Loucy (cell line): ENCODE data around the gene ZBTB7B.

Experiments used
- H2AFZ ChIP-seq: fragments of 200-600 bp; sonication (generic); 2 replicates; pipeline ENCODE4 v1.6.0; 2016; ENCODE audit warnings: antibody characterized with exemption, mild to moderate bottlenecking, low read length, moderate library complexity
- H3F3A ChIP-seq: fragments of 200-600 bp; 2 replicates; pipeline ENCODE4 v1.6.0; 2016; ENCODE audit warnings: antibody characterized with exemption, low read depth, mild to moderate bottlenecking
- H3K27me3 ChIP-seq: fragments of 200-600 bp; sonication (generic); 2 replicates; pipeline ENCODE4 v1.6.1; 2014; ENCODE audit warnings: low read length, mild to moderate bottlenecking; ENCODE audit not compliant: insufficient read depth, poor library complexity, severe bottlenecking
- H3K36me3 ChIP-seq: fragments of 200-600 bp; sonication (generic); 2 replicates; pipeline ENCODE4 v1.6.1; 2016; ENCODE audit warnings: low read length; ENCODE audit not compliant: insufficient read depth
- H3K4me1 ChIP-seq: fragments of 200-600 bp; sonication (generic); 2 replicates; pipeline ENCODE4 v1.5.1; 2014; ENCODE audit warnings: low read length, mild to moderate bottlenecking; ENCODE audit not compliant: insufficient read depth, poor library complexity, severe bottlenecking
- H3K4me2 ChIP-seq: fragments of 200-600 bp; sonication (generic); 2 replicates; pipeline ENCODE4 v1.6.0; 2014; ENCODE audit warnings: antibody characterized with exemption, low read length, low read depth, mild to moderate bottlenecking; ENCODE audit not compliant: poor library complexity, severe bottlenecking
- H3K4me3 ChIP-seq: fragments of 200-600 bp; sonication (generic); 2 replicates; pipeline ENCODE4 v1.5.1; 2014; ENCODE audit warnings: low read length, mild to moderate bottlenecking, mixed read lengths; ENCODE audit not compliant: poor library complexity, severe bottlenecking
- H3K79me2 ChIP-seq: fragments of 200-600 bp; sonication (generic); 2 replicates; pipeline ENCODE4 v1.6.1; 2014; ENCODE audit warnings: low read length; ENCODE audit not compliant: insufficient read depth
- H3K9ac ChIP-seq: fragments of 200-600 bp; sonication (generic); 2 replicates; pipeline ENCODE4 v1.6.0; 2014; ENCODE audit warnings: mild to moderate bottlenecking, low read depth, low read length, moderate library complexity; ENCODE audit not compliant: poor library complexity, severe bottlenecking
- H3K9me2 ChIP-seq: fragments of 200-600 bp; sonication (generic); replicated peaks from 2 replicates; pipeline ENCODE4 v1.6.1; 2016; ENCODE audit warnings: low read depth, low read length, mixed read lengths
- H3K9me3 ChIP-seq: fragments of 200-600 bp; sonication (generic); 2 replicates; pipeline ENCODE4 v1.6.1; 2014; ENCODE audit warnings: mild to moderate bottlenecking, antibody characterized with exemption, low read length, low read depth; ENCODE audit not compliant: insufficient read depth
- H4K20me1 ChIP-seq: fragments of 200-600 bp; sonication (generic); 2 replicates; pipeline ENCODE4 v1.6.0; 2014; ENCODE audit warnings: antibody characterized with exemption, low read length, mild to moderate bottlenecking; ENCODE audit not compliant: insufficient read depth, poor library complexity, severe bottlenecking
- EZH2phosphoT487 ChIP-seq: fragments of 200-600 bp; IDR thresholded peaks from 2 replicates; pipeline ENCODE4 v1.6.1; 2018; ENCODE audit warnings: antibody characterized with exemption, mild to moderate bottlenecking, moderate library complexity, borderline replicate concordance
- TF ChIP-seq, protein P1 (sequence below): fragments of 200-600 bp; sonication (generic); conservative IDR thresholded peaks from 2 replicates; pipeline ENCODE4 v1.5.1; 2014; ENCODE audit warnings: mild to moderate bottlenecking, antibody characterized with exemption, low read length

The ZBTB7B gene

DNA sequence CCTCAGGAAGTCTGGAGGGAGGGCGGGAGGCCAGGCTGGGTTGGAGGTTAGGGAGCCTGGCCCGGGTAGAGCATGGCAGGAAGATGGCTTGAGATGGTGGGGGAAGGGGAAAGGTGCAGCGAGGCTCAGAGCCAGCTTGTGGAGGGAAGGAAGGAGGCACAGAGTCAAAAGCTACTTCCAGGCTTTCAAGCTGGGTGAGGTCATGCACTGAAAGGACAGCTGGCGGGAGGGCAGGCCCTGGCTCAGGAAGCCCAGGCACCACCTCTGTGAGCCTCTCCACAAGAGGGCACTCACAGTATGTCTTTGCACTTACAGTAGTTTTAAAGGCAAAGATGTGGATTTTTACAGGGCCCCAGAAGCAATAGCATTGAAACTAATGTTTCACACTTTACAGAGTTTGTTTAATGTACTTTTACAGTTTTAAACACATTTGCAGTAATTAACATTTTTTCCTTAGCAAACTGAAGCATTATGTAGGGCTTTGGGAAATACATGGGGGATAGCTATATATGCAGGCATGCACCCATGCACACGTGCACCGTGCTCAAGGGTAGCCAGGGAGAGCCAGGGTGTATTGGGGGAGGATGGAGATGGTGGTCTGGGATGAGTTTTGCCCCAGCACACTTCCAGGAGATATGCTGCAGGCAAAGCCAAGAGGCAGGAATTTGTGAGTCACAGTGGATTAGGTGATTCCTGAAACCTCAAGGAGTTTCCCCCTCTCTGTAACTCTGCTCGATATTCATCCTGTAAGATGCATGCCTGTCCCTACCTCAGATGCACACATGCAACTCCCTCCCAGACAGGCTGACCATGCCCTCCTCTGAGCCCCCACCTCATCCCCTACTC is 42.4 kb downstream of the ZBTB7B start:
- Histone ChIP-seq H3K36me3 (no peaks in the 10 kb centered on the region), H3K27me3 (no peaks in the 10 kb centered on the region), H3F3A (no peaks in the 10 kb centered on the region), H3K9me3 (no peaks in the 10 kb centered on the region), H3K9me2 (no peaks in the 10 kb centered on the region), H3K4me2 (no peak overlapping the region), H3K79me2 (no peaks in the 10 kb centered on the region), H3K9ac (no peak overlapping the region), H2AFZ (peak overlapping the region; percentile 55; the same call in 1 of the 2 replicates), H3K4me3 (no peak overlapping the region), H3K4me1 (peaks cover 8% of the 10 kb centered on the region), H4K20me1 (no peaks in the 10 kb centered on the region)
- TF ChIP-seq, protein P1, sequence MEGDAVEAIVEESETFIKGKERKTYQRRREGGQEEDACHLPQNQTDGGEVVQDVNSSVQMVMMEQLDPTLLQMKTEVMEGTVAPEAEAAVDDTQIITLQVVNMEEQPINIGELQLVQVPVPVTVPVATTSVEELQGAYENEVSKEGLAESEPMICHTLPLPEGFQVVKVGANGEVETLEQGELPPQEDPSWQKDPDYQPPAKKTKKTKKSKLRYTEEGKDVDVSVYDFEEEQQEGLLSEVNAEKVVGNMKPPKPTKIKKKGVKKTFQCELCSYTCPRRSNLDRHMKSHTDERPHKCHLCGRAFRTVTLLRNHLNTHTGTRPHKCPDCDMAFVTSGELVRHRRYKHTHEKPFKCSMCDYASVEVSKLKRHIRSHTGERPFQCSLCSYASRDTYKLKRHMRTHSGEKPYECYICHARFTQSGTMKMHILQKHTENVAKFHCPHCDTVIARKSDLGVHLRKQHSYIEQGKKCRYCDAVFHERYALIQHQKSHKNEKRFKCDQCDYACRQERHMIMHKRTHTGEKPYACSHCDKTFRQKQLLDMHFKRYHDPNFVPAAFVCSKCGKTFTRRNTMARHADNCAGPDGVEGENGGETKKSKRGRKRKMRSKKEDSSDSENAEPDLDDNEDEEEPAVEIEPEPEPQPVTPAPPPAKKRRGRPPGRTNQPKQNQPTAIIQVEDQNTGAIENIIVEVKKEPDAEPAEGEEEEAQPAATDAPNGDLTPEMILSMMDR, result peak; percentile 76
- TF ChIP-seq EZH2phosphoT487, result no peak

DNA sequence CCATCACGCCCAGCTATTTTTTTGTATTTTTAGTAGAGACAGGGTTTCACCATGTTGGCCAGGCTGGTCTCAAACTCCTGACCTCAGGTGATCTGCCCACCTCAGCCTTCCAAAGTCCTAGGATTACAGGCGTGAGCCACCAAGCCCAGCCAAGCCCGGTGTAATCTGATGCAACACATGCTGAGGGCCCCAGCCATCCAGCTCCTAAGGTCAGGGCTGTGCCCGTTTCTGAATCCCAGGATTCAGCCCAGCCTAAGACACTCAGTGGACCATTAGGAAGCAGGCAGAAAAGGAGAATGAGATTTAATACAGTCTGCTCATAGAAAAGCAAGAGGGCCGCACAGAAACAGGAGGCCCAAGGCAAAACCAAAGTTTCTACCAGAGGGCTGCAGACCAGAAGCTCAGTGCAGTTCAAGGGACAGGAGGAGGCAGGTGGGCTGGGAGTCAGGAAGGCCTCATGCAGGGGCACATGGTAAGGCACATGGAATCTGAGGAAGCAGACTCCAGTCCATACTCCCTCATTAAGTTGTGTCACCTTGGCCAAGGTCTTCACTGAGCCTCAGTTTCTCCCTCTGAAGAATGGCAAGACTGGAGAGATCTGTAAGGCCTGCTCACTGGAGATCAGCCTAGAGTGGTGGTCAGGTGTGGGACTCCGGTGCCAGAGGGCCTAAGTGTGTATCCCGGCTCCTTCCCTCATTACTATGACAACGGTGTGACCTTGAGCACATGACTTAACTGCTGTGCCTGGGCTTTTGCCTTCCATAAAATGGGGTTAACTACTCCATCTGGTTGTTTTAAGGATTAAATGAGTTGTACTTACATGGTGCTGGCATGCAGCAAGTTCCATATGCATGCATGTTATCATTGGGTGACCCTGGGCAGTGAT is 46.1 kb downstream of the ZBTB7B start:
- Histone ChIP-seq H3K79me2 (no peaks in the 10 kb centered on the region; the same call in 1 of the 2 replicates), H3K27me3 (no peaks in the 10 kb centered on the region), H4K20me1 (no peaks in the 10 kb centered on the region), H3K4me1 (peaks cover 29% of the 10 kb centered on the region), H3K36me3 (no peaks in the 10 kb centered on the region), H3K9me3 (no peaks in the 10 kb centered on the region), H2AFZ (no peak overlapping the region), H3K9ac (no peak overlapping the region), H3F3A (no peaks in the 10 kb centered on the region), H3K4me2 (no peak overlapping the region), H3K9me2 (no peaks in the 10 kb centered on the region), H3K4me3 (no peak overlapping the region)
- TF ChIP-seq EZH2phosphoT487, result no peak
- TF ChIP-seq, protein P1, result no peak

- TF ChIP-seq EZH2phosphoT487, result no peak
- TF ChIP-seq, protein P1, result no peak
- no peaks in the 10 kb centered on the region for H3K27me3 ChIP-seq
- H3K9me3 ChIP-seq, result no peaks in the 10 kb centered on the region
- no peak overlapping the region for H3K4me2 ChIP-seq
- H3K36me3 ChIP-seq, result no peaks in the 10 kb centered on the region
- H3K9ac ChIP-seq, result no peak overlapping the region
- H4K20me1 ChIP-seq, result no peaks in the 10 kb centered on the region
- no peaks in the 10 kb centered on the region for H3K9me2 ChIP-seq
- no peaks in the 10 kb centered on the region; the same call in 1 of the 2 replicates for H3K79me2 ChIP-seq
- peaks cover 26% of the 10 kb centered on the region for H3K4me1 ChIP-seq
- H3K4me3 ChIP-seq, result no peak overlapping the region
- no peaks in the 10 kb centered on the region for H3F3A ChIP-seq
- no peak overlapping the region for H2AFZ ChIP-seq
Observed at GRCh38 chr1:155049651-155050559, 47.3 kb downstream of the ZBTB7B start.
